Smooth muscle cell (in vitro differentiated cells): Measurements from ENCODE around the gene PNPLA7. TPM values are rescaled to one million over a fixed set of nuclear protein-coding genes. Genes with fewer than 3 reads are reported as not detected.

Experiments used
- DNase-seq: peaks from one replicate; lab custom pipeline; 2025; ENCODE audit not compliant: unreplicated experiment; lab: John Stamatoyannopoulos, UW
- H2AFZ ChIP-seq: fragments of 200-600 bp; sonication (generic); 2 replicates; pipeline ENCODE4 v1.6.0; 2016; ENCODE audit warnings: antibody characterized with exemption, low read depth, mild to moderate bottlenecking
- H3F3A ChIP-seq: fragments of 200-600 bp; sonication (generic); 2 replicates; pipeline ENCODE4 v1.6.0; 2017; ENCODE audit warnings: antibody characterized with exemption, low read depth
- H3K27ac ChIP-seq: fragments of 200-600 bp; sonication (generic); 2 replicates; pipeline ENCODE4 v1.5.1; 2016; ENCODE audit warnings: low read depth, mild to moderate bottlenecking
- H3K27me3 ChIP-seq: fragments of 200-600 bp; sonication (generic); 2 replicates; pipeline ENCODE4 v1.6.1; 2016; ENCODE audit warnings: low read depth, mild to moderate bottlenecking
- H3K36me3 ChIP-seq: fragments of 200-600 bp; sonication (generic); 2 replicates; pipeline ENCODE4 v1.5.1; 2016; ENCODE audit warnings: low read depth
- H3K4me1 ChIP-seq: fragments of 200-600 bp; sonication (generic); 2 replicates; pipeline ENCODE4 v1.5.1; 2016; ENCODE audit warnings: low read depth
- H3K4me2 ChIP-seq: fragments of 200-600 bp; sonication (generic); 2 replicates; pipeline ENCODE4 v1.6.0; 2016; ENCODE audit warnings: mild to moderate bottlenecking
- H3K4me3 ChIP-seq: fragments of 200-600 bp; sonication (generic); 2 replicates; pipeline ENCODE4 v1.5.1; 2016; ENCODE audit warnings: mild to moderate bottlenecking
- H3K79me2 ChIP-seq: fragments of 200-600 bp; sonication (generic); 2 replicates; pipeline ENCODE4 v1.6.0; 2016; ENCODE audit warnings: low read depth, mild to moderate bottlenecking
- H3K9ac ChIP-seq: fragments of 200-600 bp; sonication (generic); 2 replicates; pipeline ENCODE4 v1.6.0; 2016; ENCODE audit warnings: low read depth
- H3K9me3 ChIP-seq: fragments of 200-600 bp; sonication (generic); replicated peaks from 2 replicates; pipeline ENCODE4 v1.5.1; 2016; ENCODE audit warnings: low read depth
- H4K20me1 ChIP-seq: fragments of 200-600 bp; sonication (generic); 2 replicates; pipeline ENCODE4 v1.6.0; 2016; ENCODE audit warnings: low read depth
- WGBS: methylation state at CpG from one replicate; pipeline ENCODE4 v1.1.7; 2016; ENCODE audit warnings: low lambda C conversion rate; 5-methylcytosine and 5-hydroxymethylcytosine counted together
- polyA plus RNA-seq: library from polyadenylated mRNA; unstranded; fragments of >200 nt; fragmentation: Nextera tagmentation; extraction: Ambion mirVana; gene quantifications from 2 replicates; pipeline ENCODE4 v1.2.1, GENCODE V29; 2016
- total RNA-seq: library from RNA; depleted of rRNA; stranded (reverse); fragments of >200 nt; gene quantifications from 2 replicates; pipeline ENCODE4 v1.2.3, GENCODE V29; 2014
- TF ChIP-seq, protein P1 (sequence below): fragments of 200-600 bp; sonication (generic); IDR thresholded peaks from 2 replicates; pipeline ENCODE4 v1.5.1; 2017; ENCODE audit warnings: borderline replicate concordance, mild to moderate bottlenecking, antibody characterized with exemption; ENCODE audit not compliant: insufficient read depth, poor library complexity, severe bottlenecking

Gene PNPLA7
- total and polyA plus RNA-seq, 2 experiments from 2014 or later = 0.46 to 0.67 TPM

DNA sequence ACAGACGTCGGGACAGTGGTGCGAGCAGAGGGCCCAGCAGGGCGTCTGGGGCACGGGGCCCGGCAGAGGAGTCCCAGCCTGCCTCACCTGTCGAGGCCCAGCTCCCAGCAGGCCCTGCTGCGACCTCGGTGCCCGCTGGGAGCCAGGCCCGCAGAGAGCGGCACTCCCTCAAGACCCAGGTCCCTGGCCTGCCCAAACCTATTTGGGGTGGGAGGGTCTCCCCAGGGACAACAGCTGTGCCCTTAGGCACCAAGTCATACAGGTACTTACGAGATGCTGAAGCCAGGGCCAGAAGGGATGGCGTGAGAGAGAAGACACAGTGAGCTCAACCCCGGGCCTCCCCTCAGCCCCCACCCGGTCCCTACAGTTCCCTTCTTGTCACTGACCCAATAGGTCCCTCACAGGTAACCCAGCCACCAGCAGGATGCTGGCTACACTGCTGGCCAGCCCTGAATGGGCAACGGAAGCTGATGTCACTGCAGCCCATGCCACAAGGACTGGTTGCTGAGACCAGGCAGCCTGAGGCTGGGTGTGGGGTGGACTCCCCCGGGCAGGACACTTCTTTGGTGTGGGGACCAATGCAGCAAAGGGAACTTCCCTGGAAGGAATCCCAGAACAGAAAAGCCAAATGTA is 94.7 kb downstream of the PNPLA7 start:
- Histone ChIP-seq H3K36me3 (no peaks in the 10 kb centered on the region), H3K27ac (no peak overlapping the region), H3K4me2 (no peak overlapping the region), H2AFZ (no peak overlapping the region), H3K4me3 (no peak overlapping the region), H4K20me1 (peaks cover 12% of the 10 kb centered on the region), H3K79me2 (peaks cover 6% of the 10 kb centered on the region), H3K9me3 (no peaks in the 10 kb centered on the region), H3K4me1 (peaks cover 11% of the 10 kb centered on the region), H3K9ac (no peak overlapping the region), H3F3A (no peaks in the 10 kb centered on the region), H3K27me3 (no peaks in the 10 kb centered on the region)
- TF ChIP-seq, protein P1, sequence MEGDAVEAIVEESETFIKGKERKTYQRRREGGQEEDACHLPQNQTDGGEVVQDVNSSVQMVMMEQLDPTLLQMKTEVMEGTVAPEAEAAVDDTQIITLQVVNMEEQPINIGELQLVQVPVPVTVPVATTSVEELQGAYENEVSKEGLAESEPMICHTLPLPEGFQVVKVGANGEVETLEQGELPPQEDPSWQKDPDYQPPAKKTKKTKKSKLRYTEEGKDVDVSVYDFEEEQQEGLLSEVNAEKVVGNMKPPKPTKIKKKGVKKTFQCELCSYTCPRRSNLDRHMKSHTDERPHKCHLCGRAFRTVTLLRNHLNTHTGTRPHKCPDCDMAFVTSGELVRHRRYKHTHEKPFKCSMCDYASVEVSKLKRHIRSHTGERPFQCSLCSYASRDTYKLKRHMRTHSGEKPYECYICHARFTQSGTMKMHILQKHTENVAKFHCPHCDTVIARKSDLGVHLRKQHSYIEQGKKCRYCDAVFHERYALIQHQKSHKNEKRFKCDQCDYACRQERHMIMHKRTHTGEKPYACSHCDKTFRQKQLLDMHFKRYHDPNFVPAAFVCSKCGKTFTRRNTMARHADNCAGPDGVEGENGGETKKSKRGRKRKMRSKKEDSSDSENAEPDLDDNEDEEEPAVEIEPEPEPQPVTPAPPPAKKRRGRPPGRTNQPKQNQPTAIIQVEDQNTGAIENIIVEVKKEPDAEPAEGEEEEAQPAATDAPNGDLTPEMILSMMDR = no peak
- DNase-seq = no peak
- WGBS = 90% methylated on average over 18 of the region's 18 CpGs

DNA sequence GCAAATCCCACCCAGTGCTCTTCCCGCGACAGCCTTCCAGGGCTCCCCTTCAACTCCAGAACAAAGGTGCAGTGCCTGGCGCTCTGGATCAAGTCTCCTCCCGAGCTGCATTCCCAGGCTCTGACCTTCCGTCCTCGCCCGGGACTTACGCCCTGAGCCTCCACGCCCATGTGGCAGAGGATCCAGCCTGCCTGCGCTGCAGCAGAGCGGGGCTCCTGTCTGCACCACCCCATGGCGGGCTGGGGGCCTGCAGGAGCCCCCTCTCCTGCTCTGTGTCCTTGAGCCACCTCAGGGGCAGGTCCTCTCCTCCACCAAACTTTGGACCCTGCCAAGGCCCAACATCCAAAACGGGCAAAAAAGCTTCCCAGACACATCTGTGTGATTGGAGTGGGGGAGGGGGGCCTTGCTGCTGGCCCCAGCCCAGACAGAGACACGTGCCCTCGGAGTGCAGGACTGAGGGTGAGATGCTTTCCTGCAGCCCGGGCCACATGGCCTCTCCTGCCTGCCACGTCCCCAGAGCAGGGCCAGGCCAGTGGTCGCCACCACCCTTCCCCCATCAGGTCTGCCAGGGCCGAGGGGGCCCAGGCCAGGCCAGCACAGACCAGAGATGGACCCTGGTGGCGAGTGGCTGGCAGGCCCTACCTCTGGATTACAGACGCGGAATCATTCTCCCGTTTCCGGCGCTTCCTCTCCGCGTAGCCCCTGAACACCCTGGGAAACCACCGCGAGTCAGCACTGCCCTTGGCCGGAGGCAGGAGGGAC is 95.4 kb downstream of the PNPLA7 start:
- Histone ChIP-seq H3K9ac (no peak overlapping the region), H3K36me3 (no peaks in the 10 kb centered on the region), H3F3A (no peaks in the 10 kb centered on the region), H4K20me1 (peaks cover 12% of the 10 kb centered on the region), H3K9me3 (no peaks in the 10 kb centered on the region), H3K4me1 (peaks cover 11% of the 10 kb centered on the region), H3K4me2 (peak overlapping the region; percentile 44), H2AFZ (no peak overlapping the region), H3K4me3 (no peak overlapping the region), H3K27me3 (no peaks in the 10 kb centered on the region), H3K79me2 (peaks cover 6% of the 10 kb centered on the region), H3K27ac (no peak overlapping the region)
- TF ChIP-seq, protein P1 = no peak
- 63% methylated on average over 30 of the region's 30 CpGs for WGBS
- no peak for DNase-seq

DNA sequence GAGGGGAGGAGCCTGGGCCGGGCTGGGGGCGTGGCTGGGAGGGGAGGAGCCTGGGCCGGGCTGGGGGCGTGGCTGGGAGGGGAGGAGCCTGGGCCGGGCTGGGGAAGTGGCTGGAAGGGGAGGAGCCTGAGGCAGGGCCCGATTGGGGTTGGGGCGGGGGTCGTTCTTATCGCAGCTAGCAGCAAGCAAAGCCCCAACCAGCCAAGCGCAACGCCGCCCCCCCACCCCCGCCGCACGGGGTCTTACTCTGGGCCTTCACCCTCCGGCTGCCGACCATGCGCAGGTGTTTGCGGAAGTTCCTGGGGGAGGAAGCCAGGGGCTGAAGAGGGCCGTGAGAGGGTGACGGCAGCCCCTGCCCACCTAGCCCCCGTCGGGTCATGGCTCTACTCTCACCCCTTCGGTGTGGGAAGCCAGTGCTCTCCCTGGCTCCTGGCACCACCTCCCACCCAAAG is 96.0 kb downstream of the PNPLA7 start:
- peaks cover 11% of the 10 kb centered on the region for H3K4me1 ChIP-seq
- no peaks in the 10 kb centered on the region for H3K27me3 ChIP-seq
- TF ChIP-seq, protein P1 = no peak
- H3F3A ChIP-seq = no peaks in the 10 kb centered on the region
- peak overlapping the region; percentile 44 for H3K4me2 ChIP-seq
- H3K36me3 ChIP-seq = no peaks in the 10 kb centered on the region
- H4K20me1 ChIP-seq = peaks cover 12% of the 10 kb centered on the region
- DNase-seq = no peak
- no peak overlapping the region for H2AFZ ChIP-seq
- WGBS = 40% methylated on average over 5 of the region's 24 CpGs
- peaks cover 6% of the 10 kb centered on the region for H3K79me2 ChIP-seq
- no peak overlapping the region for H3K4me3 ChIP-seq
- no peak overlapping the region for H3K27ac ChIP-seq
- H3K9ac ChIP-seq = no peak overlapping the region
- no peaks in the 10 kb centered on the region for H3K9me3 ChIP-seq
